Cortex of kidney (tissue), 1 donor: ENCODE data around the gene NECAB2.

Experiments
- DNase-seq: peaks from one replicate; lab custom pipeline; 2025; lab: John Stamatoyannopoulos, UW

The NECAB2 gene

DNA sequence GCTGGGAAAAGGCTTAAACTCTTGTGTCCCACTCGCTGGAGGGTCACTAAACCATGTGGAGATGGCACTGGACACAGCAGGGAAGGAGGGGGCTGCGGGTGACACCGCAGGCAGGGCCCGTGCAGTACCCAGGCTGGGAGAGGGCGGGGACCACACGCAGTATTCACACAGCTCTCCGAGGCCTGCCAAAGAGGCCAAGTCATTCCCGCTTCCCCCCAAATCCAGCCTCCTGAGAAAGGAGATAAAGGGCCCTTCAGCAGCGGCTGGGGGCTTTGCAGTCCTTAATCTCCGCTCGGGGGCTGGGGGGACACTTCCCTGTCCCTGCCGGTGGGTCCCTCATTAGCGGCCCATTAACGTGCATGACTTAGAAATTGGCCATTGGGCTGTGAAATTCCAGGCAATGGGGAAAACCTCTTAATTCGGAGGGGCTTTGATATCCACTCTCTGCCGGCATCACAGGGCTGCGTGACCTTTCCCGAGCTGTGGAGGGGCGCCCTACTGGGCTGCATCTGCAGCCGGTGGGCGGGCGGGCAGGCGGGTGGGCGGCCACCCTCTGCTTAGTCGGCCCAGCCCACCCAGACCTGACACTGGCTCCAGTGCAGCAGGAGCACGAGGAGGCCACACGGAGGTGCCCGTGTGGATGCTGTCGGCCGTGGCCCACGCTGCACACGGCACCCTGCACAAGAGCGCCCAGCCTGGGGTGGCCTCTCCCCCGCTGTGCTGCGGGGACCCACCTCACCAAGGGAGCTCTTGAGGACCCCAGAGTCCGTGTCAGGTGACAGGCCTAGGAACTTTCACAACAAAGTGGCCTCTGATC is 77.2 kb downstream of the NECAB2 start:
- no peak for DNase-seq

- DNase-seq: no peak
Measured at GRCh38 chr16:84045818-84046470, 77.9 kb downstream of the NECAB2 start.

DNA sequence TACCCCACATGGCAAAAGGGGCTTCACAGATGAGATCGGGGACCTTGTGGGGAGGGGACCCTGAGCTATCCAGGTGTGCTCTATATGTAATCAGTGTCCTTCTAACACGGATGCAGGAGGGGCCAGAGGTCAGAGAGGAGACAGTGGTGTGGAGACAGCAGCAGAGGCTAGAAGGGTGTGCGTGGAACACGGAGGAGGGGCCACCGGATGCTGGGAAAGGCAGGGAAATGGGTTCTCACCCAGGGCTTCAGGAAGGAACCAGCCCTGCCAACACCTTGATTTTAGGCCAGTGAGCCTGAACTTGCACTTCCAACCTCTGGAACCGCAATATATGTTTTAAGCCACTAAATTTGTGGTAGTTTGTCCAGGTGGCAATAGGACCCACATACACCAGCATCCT is 79.2 kb downstream of the NECAB2 start:
- no peak for DNase-seq

- no peak for DNase-seq
Measured at GRCh38 chr16:84047626-84048025, 79.6 kb downstream of the NECAB2 start.

- no peak for DNase-seq
Measured at GRCh38 chr16:84048270-84048669, 80.2 kb downstream of the NECAB2 start.

GRCh38 chr16:84048871-84049270 is 80.8 kb downstream of the NECAB2 start:
- no peak for DNase-seq

- DNase-seq: no peak
Measured at GRCh38 chr16:84049403-84050060, 81.5 kb downstream of the NECAB2 start.

DNA sequence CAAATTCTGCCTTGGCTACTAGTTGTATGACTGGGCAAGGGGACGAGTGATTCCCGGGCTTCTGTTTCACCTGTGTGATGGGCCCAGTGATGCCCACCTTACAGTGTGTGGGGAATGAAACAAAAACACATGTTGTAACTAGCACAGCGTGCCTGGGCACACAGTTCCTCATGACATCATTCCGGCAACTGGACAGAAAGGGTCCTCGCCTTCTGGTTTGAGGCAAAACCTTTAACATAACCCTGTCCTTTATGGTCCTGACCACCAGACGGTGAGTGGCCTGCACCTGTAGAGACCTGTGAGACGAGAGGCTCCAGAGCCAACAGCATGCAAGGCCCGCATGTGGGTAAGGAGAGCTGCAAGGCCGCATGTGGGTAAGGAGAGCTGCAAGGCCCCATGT is 82.3 kb downstream of the NECAB2 start:
- no peak for DNase-seq

DNA sequence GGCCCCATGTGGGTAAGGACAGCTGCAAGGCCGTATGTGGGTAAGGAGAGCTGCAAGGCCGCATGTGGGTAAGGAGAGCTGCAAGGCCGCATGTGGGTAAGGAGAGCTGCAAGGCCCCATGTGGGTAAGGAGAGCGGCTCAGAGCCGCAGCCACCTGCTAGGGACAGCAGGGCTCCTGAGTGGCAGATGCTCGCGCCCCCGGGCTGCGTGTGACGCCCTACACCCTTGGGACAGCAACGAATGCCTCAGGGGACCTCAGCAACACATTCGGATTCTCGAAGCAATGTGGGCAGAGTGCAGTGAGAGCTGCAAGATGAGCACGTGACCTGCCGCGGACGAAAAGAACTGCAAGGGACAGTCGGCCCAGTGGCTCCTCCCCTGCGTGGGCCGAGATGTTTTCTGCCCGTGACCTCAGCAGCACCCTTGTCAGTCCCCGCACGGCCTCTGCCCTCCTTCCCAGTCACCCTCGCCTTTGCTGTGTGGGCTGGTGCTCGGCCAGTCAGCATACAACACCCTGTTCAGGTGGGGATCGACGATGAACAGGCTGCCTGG is 84.1 kb downstream of the NECAB2 start:
- no peak for DNase-seq
